GM12892 (cell line): ENCODE results near the gene C2CD3.

Experiments
- DNase-seq: peaks from one replicate; pipeline ENCODE4 v3.0.0; 2011; ENCODE audit not compliant: insufficient read length
- FAIRE-seq: peaks from 2 replicates; lab custom pipeline; 2011; peaks lifted over from hg19 to GRCh38; lab: Jason Lieb, UNC
- POLR2A ChIP-seq: IDR thresholded peaks from 2 replicates; pipeline ENCODE4 v1.6.1; 2011; ENCODE audit warnings: low read depth, low read length, control low read depth
- POLR2AphosphoS5 ChIP-seq: IDR thresholded peaks from 2 replicates; pipeline ENCODE4 v1.6.1; 2011; ENCODE audit warnings: low read depth, low read length, control low read depth
- TAF1 ChIP-seq: IDR thresholded peaks from 2 replicates; pipeline ENCODE4 v1.6.1; 2011; ENCODE audit warnings: low read depth, mild to moderate bottlenecking, control low read depth, low read length, borderline replicate concordance

Gene C2CD3

GRCh38 chr11:74004046-74004695 lies 166.6 kb downstream of the C2CD3 start:
- TF ChIP-seq TAF1 (no peak), POLR2A (no peak), POLR2AphosphoS5 (no peak)
- no peak for FAIRE-seq
- no peak for DNase-seq

- FAIRE-seq (no peak), DNase-seq (no peak)
- TF ChIP-seq POLR2A (no peak), POLR2AphosphoS5 (no peak), TAF1 (no peak)
Observed at GRCh38 chr11:74002832-74003231, 168.0 kb downstream of the C2CD3 start.

- TF ChIP-seq POLR2A (no peak), POLR2AphosphoS5 (no peak), TAF1 (no peak)
- FAIRE-seq: no peak
- no peak for DNase-seq
Observed at GRCh38 chr11:74001822-74002286, 168.9 kb downstream of the C2CD3 start.

- TF ChIP-seq TAF1: no peak
- no peak for TF ChIP-seq POLR2A
- no peak for TF ChIP-seq POLR2AphosphoS5
- FAIRE-seq (no peak), DNase-seq (no peak)
Observed at GRCh38 chr11:74000307-74001133, 170.3 kb downstream of the C2CD3 start.

GRCh38 chr11:73999581-74000306 lies 171.1 kb downstream of the C2CD3 start:
- TF ChIP-seq TAF1 (no peak), POLR2A (no peak), POLR2AphosphoS5 (no peak)
- FAIRE-seq (no peak), DNase-seq (no peak)

- TF ChIP-seq POLR2AphosphoS5 (no peak), POLR2A (no peak), TAF1 (no peak)
- DNase-seq: no peak
- no peak for FAIRE-seq
Observed at GRCh38 chr11:73998846-73999575, 171.8 kb downstream of the C2CD3 start.

- FAIRE-seq (peak; percentile 77), DNase-seq (no peak)
- no peak for TF ChIP-seq POLR2A
- no peak for TF ChIP-seq POLR2AphosphoS5
- TF ChIP-seq TAF1: no peak
Observed at GRCh38 chr11:73997120-73997770, 173.6 kb downstream of the C2CD3 start.

- FAIRE-seq: no peak
- DNase-seq: no peak
- TF ChIP-seq POLR2AphosphoS5: no peak
- no peak for TF ChIP-seq POLR2A
- no peak for TF ChIP-seq TAF1
Observed at GRCh38 chr11:73996161-73996747, 174.5 kb downstream of the C2CD3 start.

- DNase-seq (no peak), FAIRE-seq (peak; percentile 77)
- TF ChIP-seq POLR2AphosphoS5: no peak
- TF ChIP-seq TAF1: no peak
- no peak for TF ChIP-seq POLR2A
Observed at GRCh38 chr11:73995731-73996130, 175.1 kb downstream of the C2CD3 start.

- DNase-seq (no peak), FAIRE-seq (peak; percentile 94)
- TF ChIP-seq TAF1 (no peak), POLR2A (no peak), POLR2AphosphoS5 (no peak)
Observed at GRCh38 chr11:73995247-73995646, 175.6 kb downstream of the C2CD3 start.
